GM21619 (cell line): Measurements from ENCODE around the gene CD28.

Experiments
- ATAC-seq: cut with Tn5 transposase; IDR thresholded peaks from one replicate; pipeline ENCODE4 v1.9.1; 2021; ENCODE audit not compliant: unreplicated experiment

CD28 gene

GRCh38 chr2:203706403-203706802 is at the start of gene CD28:
Gene CD28 (plus strand): TSS chr2:203706639. CDS start chr2:203706697, 58 bp downstream.
- peak; percentile 99 for ATAC-seq

GRCh38 chr2:203659331-203660049 is 46.9 kb upstream of the CD28 start:
- ATAC-seq: no peak

GRCh38 chr2:203660465-203660864 is 46.0 kb upstream of the CD28 start:
- ATAC-seq: no peak

GRCh38 chr2:203661279-203661908 is 45.0 kb upstream of the CD28 start:
- no peak for ATAC-seq

GRCh38 chr2:203662487-203662886 is 44.0 kb upstream of the CD28 start:
- ATAC-seq: no peak

GRCh38 chr2:203662951-203663350 is 43.5 kb upstream of the CD28 start:
- no peak for ATAC-seq

- ATAC-seq: no peak
These were observed 42.2 kb upstream of the CD28 start for GRCh38 chr2:203664029-203664755.

GRCh38 chr2:203667838-203668237 is 38.6 kb upstream of the CD28 start:
- ATAC-seq: no peak

- ATAC-seq: no peak
These were observed 36.6 kb upstream of the CD28 start for GRCh38 chr2:203669820-203670219.

- no peak for ATAC-seq
These were observed 35.5 kb upstream of the CD28 start for GRCh38 chr2:203670939-203671338.

GRCh38 chr2:203671876-203672275 is 34.6 kb upstream of the CD28 start:
- no peak for ATAC-seq

GRCh38 chr2:203672856-203673255 is 33.6 kb upstream of the CD28 start:
- no peak for ATAC-seq

GRCh38 chr2:203673933-203674332 is 32.5 kb upstream of the CD28 start:
- ATAC-seq: peak; percentile 99

- ATAC-seq: no peak
These were observed 31.4 kb upstream of the CD28 start for GRCh38 chr2:203675086-203675485.

GRCh38 chr2:203678971-203679370 is 27.5 kb upstream of the CD28 start:
- ATAC-seq: no peak

GRCh38 chr2:203679401-203679800 is 27.0 kb upstream of the CD28 start:
- no peak for ATAC-seq

GRCh38 chr2:203681978-203682377 is 24.5 kb upstream of the CD28 start:
- no peak for ATAC-seq

GRCh38 chr2:203682688-203683130 is 23.7 kb upstream of the CD28 start:
- ATAC-seq: no peak

GRCh38 chr2:203683421-203683820 is 23.0 kb upstream of the CD28 start:
- ATAC-seq: no peak

GRCh38 chr2:203683932-203684556 is 22.4 kb upstream of the CD28 start:
- peak; percentile 81 for ATAC-seq

GRCh38 chr2:203685081-203685621 is 21.3 kb upstream of the CD28 start:
- ATAC-seq: no peak
